Tibial nerve (tissue), 4 donors: ENCODE results near the gene THAP10. TPM values are rescaled to one million over a fixed set of nuclear protein-coding genes. Genes with fewer than 3 reads are reported as not detected.

Source experiments
- DNase-seq, 2 donors: peaks; one replicate each; pipeline ENCODE4 v3.0.0-alpha.2; 2019; ENCODE audit warnings: low spot score in 2 of 2
- H3K27ac ChIP-seq, 4 donors: fragments of 200-600 bp; sonication (generic) in 3 of 4; one replicate each; pipeline ENCODE4 v1.5.1; 2017 to 2019; ENCODE audit warnings: mild to moderate bottlenecking in 1 of 4
- H3K27me3 ChIP-seq, 2 donors: fragments of 200-600 bp; sonication (generic) in 1 of 2; one replicate each; pipeline versions ENCODE4 v1.5.1 to v1.6.0; 2017 to 2019
- H3K36me3 ChIP-seq, 3 donors: fragments of 200-600 bp; sonication (generic); one replicate each; pipeline ENCODE4 v1.5.1; 2018 to 2019
- H3K4me1 ChIP-seq, 4 donors: fragments of 200-600 bp; sonication (generic) in 3 of 4; one replicate each; pipeline ENCODE4 v1.5.1; 2017 to 2019
- H3K4me3 ChIP-seq, 4 donors: fragments of 200-600 bp; sonication (generic) in 3 of 4; one replicate each; pipeline ENCODE4 v1.5.1; 2017 to 2019; ENCODE audit warnings: mild to moderate bottlenecking in 1 of 4, moderate library complexity in 1 of 4
- H3K9me3 ChIP-seq, 4 donors: fragments of 200-600 bp; sonication (generic) in 3 of 4; one replicate each; pipeline ENCODE4 v1.5.1; 2017 to 2019
- CTCF ChIP-seq, 5 experiments: fragments of 200-600 bp in 3 of 5; fragments of 450-650 bp in 2 of 5; sonication (generic) in 3 of 5; IDR thresholded peaks; one replicate each; pipeline ENCODE4 v1.5.1; 2016 to 2019; ENCODE audit warnings: antibody characterized with exemption in 5 of 5, mild to moderate bottlenecking in 3 of 5, moderate library complexity in 2 of 5
- EP300 ChIP-seq, 2 donors: sonication (generic); formaldehyde crosslinking; IDR thresholded peaks; one replicate each; pipeline ENCODE4 v1.6.1; 2017; ENCODE audit warnings: antibody characterized with exemption in 2 of 2, mild to moderate bottlenecking in 1 of 2
- POLR2A ChIP-seq, 2 donors: fragments of 450-650 bp; IDR thresholded peaks; one replicate each; pipeline ENCODE4 v1.6.1; 2017; ENCODE audit warnings: antibody characterized with exemption in 2 of 2, mild to moderate bottlenecking in 2 of 2, moderate library complexity in 2 of 2
- whole genome bisulfite sequencing, 2 donors: methylation state at CpG; one replicate each; pipeline ENCODE4 v1.1.5; 2018; 5-methylcytosine and 5-hydroxymethylcytosine counted together
- total RNA-seq, 4 donors: library from RNA; depleted of rRNA; stranded (reverse); fragments of >200 nt; gene quantifications; one replicate each; pipeline ENCODE4 v1.1.0, GENCODE V29; 2016

Gene THAP10
- total RNA-seq, 4 donors from 2014 or later, result 1.2 to 9.8 (median 3.0) TPM

GRCh38 chr15:70853318-70853972 lies 38.8 kb downstream of the THAP10 start:
- H3K36me3 ChIP-seq, result peaks cover 0 to 12% (median 0%) of the 10 kb centered on the region in 3 donors
- H3K4me1 ChIP-seq, result peaks cover 0 to 73% (median 13%) of the 10 kb centered on the region in 4 donors
- WGBS, 2 donors, result 19 to 28% methylated on average over 15 to 17 of the region's 54 CpGs
- H3K9me3 ChIP-seq, result no peaks in the 10 kb centered on the region
- H3K4me3 ChIP-seq, result peak overlapping the region; percentile 62 to 94 (median 78)
- TF ChIP-seq EP300 (IDR thresholded peaks at IDR 0.05) (peak in 1 of 2 donors; percentile 26), CTCF (IDR thresholded peaks at IDR 0.05) (no peak)
- peak overlapping the region; percentile 76 to 96 (median 92) for H3K27ac ChIP-seq
- peak in 1 of 2 donors; percentile 29 for DNase-seq
- no peaks in the 10 kb centered on the region for H3K27me3 ChIP-seq

GRCh38 chr15:70852501-70853317 lies 39.5 kb downstream of the THAP10 start:
- WGBS, 2 donors, result 41 to 51% methylated on average over 11 of the region's 11 CpGs
- TF ChIP-seq EP300 (IDR thresholded peaks at IDR 0.05) (no peak), CTCF (IDR thresholded peaks at IDR 0.05) (no peak), POLR2A (IDR thresholded peaks at IDR 0.05) (no peak)

GRCh38 chr15:70851889-70852288 lies 40.3 kb downstream of the THAP10 start:
- no peak for TF ChIP-seq CTCF (IDR thresholded peaks at IDR 0.05)
- TF ChIP-seq EP300 (IDR thresholded peaks at IDR 0.05), result no peak
- TF ChIP-seq POLR2A (IDR thresholded peaks at IDR 0.05), result no peak
- no peak for DNase-seq
- 93% methylated on average over 5 to 6 of the region's 6 CpGs for WGBS, 2 donors
- peak overlapping the region in 3 of 4 donors; percentile 42 to 96 (median 92) for H3K27ac ChIP-seq
- no peaks in the 10 kb centered on the region for H3K9me3 ChIP-seq
- peak overlapping the region in 1 of 4 donors; percentile 94 for H3K4me3 ChIP-seq
- peaks cover 0 to 16% (median 0%) of the 10 kb centered on the region in 3 donors for H3K36me3 ChIP-seq
- H3K4me1 ChIP-seq, result peaks cover 0 to 57% (median 13%) of the 10 kb centered on the region in 4 donors
- H3K27me3 ChIP-seq, result no peaks in the 10 kb centered on the region

More at GRCh38 chr15:70852501-70853317, 39.5 kb downstream of the THAP10 start:
- peaks cover 0 to 65% (median 13%) of the 10 kb centered on the region in 4 donors for H3K4me1 ChIP-seq
- H3K36me3 ChIP-seq, result peaks cover 0 to 16% (median 0%) of the 10 kb centered on the region in 3 donors
- H3K27ac ChIP-seq, result peak overlapping the region; percentile 76 to 96 (median 92)
- no peak for DNase-seq
- peak overlapping the region; percentile 62 to 94 (median 78) for H3K4me3 ChIP-seq
- no peaks in the 10 kb centered on the region for H3K9me3 ChIP-seq
- no peaks in the 10 kb centered on the region for H3K27me3 ChIP-seq

GRCh38 chr15:70845602-70846360 lies 46.5 kb downstream of the THAP10 start:
- no peak for DNase-seq
- peaks cover 0 to 9% (median 0%) of the 10 kb centered on the region in 3 donors for H3K36me3 ChIP-seq
- H3K27ac ChIP-seq, result no peak overlapping the region
- no peak overlapping the region for H3K4me3 ChIP-seq
- H3K4me1 ChIP-seq, result peaks cover 0 to 10% (median 0%) of the 10 kb centered on the region in 4 donors
- 90 to 97% methylated on average over 6 of the region's 6 CpGs for WGBS, 2 donors
- no peaks in the 10 kb centered on the region for H3K9me3 ChIP-seq
- TF ChIP-seq EP300 (IDR thresholded peaks at IDR 0.05) (no peak), POLR2A (IDR thresholded peaks at IDR 0.05) (no peak), CTCF (IDR thresholded peaks at IDR 0.05) (no peak)
- H3K27me3 ChIP-seq, result no peaks in the 10 kb centered on the region
